SU-DHL-6 (cell line): ENCODE measurements around the gene TIMELESS.

Source experiments
- H2AFZ ChIP-seq: fragments of 200-600 bp; sonication (generic); 2 replicates; pipeline ENCODE4 v1.6.1; 2014; ENCODE audit warnings: low read depth, mild to moderate bottlenecking, moderate library complexity, mixed read lengths, antibody characterized with exemption, low read length; ENCODE audit not compliant: severe bottlenecking
- H3F3A ChIP-seq: fragments of 200-600 bp; shearing (Covaris generic); 2 replicates; pipeline ENCODE4 v1.6.0; 2016; ENCODE audit warnings: antibody characterized with exemption, mild to moderate bottlenecking; ENCODE audit not compliant: insufficient read depth
- H3K27ac ChIP-seq: fragments of 200-600 bp; sonication (generic); 2 replicates; pipeline ENCODE4 v1.5.1; 2016; ENCODE audit warnings: low read depth, mild to moderate bottlenecking, low read length, moderate library complexity, mixed read lengths
- H3K27me3 ChIP-seq: fragments of 200-600 bp; sonication (generic), shearing (Covaris generic); 2 replicates; pipeline ENCODE4 v1.6.0; 2014; ENCODE audit warnings: mild to moderate bottlenecking, low read length
- H3K36me3 ChIP-seq: fragments of 200-600 bp; sonication (generic); 2 replicates; pipeline ENCODE4 v1.6.1; 2014; ENCODE audit warnings: mild to moderate bottlenecking, low read length, mixed read lengths
- H3K4me2 ChIP-seq: fragments of 300-600, 200-600 bp; shearing (Covaris generic), sonication (generic); 2 replicates; pipeline ENCODE4 v1.6.0; 2014; ENCODE audit warnings: low read length, low read depth, mild to moderate bottlenecking; ENCODE audit not compliant: poor library complexity, severe bottlenecking
- H3K4me3 ChIP-seq: fragments of 200-600 bp; sonication (generic); 2 replicates; pipeline ENCODE4 v1.5.1; 2014; ENCODE audit warnings: antibody characterized with exemption, low read length, mild to moderate bottlenecking, mixed read lengths; ENCODE audit not compliant: insufficient read depth, poor library complexity, severe bottlenecking
- H3K79me2 ChIP-seq: fragments of 200-600 bp; sonication (generic); 2 replicates; pipeline ENCODE4 v1.6.1; 2014; ENCODE audit warnings: mild to moderate bottlenecking, low read length, moderate library complexity; ENCODE audit not compliant: insufficient read depth
- H3K9ac ChIP-seq: fragments of 200-600 bp; sonication (generic); 2 replicates; pipeline ENCODE4 v1.7.0; 2014; ENCODE audit warnings: mild to moderate bottlenecking, low read length
- H3K9me2 ChIP-seq: fragments of 200-600 bp; sonication (generic); replicated peaks from 2 replicates; pipeline ENCODE4 v1.6.1; 2014; ENCODE audit warnings: low read length; ENCODE audit not compliant: insufficient read depth
- H3K9me3 ChIP-seq: fragments of 200-600 bp; sonication (generic); 2 replicates; pipeline ENCODE4 v1.6.1; 2014; ENCODE audit warnings: low read length, mixed read lengths; ENCODE audit not compliant: insufficient read depth
- H4K20me1 ChIP-seq: fragments of 200-600 bp; sonication (generic); 2 replicates; pipeline ENCODE4 v1.6.1; 2014; ENCODE audit warnings: low read depth, mild to moderate bottlenecking, antibody characterized with exemption, low read length, moderate library complexity, mixed read lengths
- CTCF ChIP-seq: fragments of 200-600 bp; sonication (generic); IDR thresholded peaks from one replicate; pipeline ENCODE4 v1.5.1; 2017; ENCODE audit warnings: antibody characterized with exemption, mild to moderate bottlenecking, low read length, moderate library complexity; ENCODE audit not compliant: insufficient read depth, poor library complexity, severe bottlenecking
- EZH2phosphoT487 ChIP-seq: fragments of 200-600 bp; sonication (generic), shearing (Covaris generic); conservative IDR thresholded peaks from 2 replicates; pipeline ENCODE4 v1.6.1; 2018; ENCODE audit warnings: mild to moderate bottlenecking, antibody characterized with exemption, low read length, moderate library complexity, mixed read lengths

Gene TIMELESS

GRCh38 chr12:56486694-56487093 is 37.5 kb upstream of the TIMELESS start:
- Histone ChIP-seq H3K27me3 (no peaks in the 10 kb centered on the region), H3K4me2 (no peak overlapping the region), H3K36me3 (no peaks in the 10 kb centered on the region), H3K9ac (no peak overlapping the region), H3K4me3 (no peak overlapping the region), H3K9me2 (no peaks in the 10 kb centered on the region), H2AFZ (no peak overlapping the region), H3K79me2 (no peaks in the 10 kb centered on the region), H4K20me1 (no peaks in the 10 kb centered on the region), H3F3A (no peaks in the 10 kb centered on the region), H3K27ac (no peak overlapping the region), H3K9me3 (no peaks in the 10 kb centered on the region)
- TF ChIP-seq EZH2phosphoT487 (no peak), CTCF (no peak)

- no peaks in the 10 kb centered on the region for H3K9me2 ChIP-seq
- no peaks in the 10 kb centered on the region for H3K27me3 ChIP-seq
- no peak overlapping the region for H3K27ac ChIP-seq
- no peak overlapping the region for H2AFZ ChIP-seq
- TF ChIP-seq EZH2phosphoT487 (no peak), CTCF (no peak)
- H4K20me1 ChIP-seq, result no peaks in the 10 kb centered on the region
- no peaks in the 10 kb centered on the region for H3K9me3 ChIP-seq
- H3K36me3 ChIP-seq, result no peaks in the 10 kb centered on the region
- H3K4me2 ChIP-seq, result no peak overlapping the region
- no peaks in the 10 kb centered on the region for H3F3A ChIP-seq
- H3K9ac ChIP-seq, result no peak overlapping the region
- H3K79me2 ChIP-seq, result no peaks in the 10 kb centered on the region
- no peak overlapping the region for H3K4me3 ChIP-seq
Measured at GRCh38 chr12:56484566-56484965, 35.3 kb upstream of the TIMELESS start.

- no peak overlapping the region for H2AFZ ChIP-seq
- no peaks in the 10 kb centered on the region for H3K79me2 ChIP-seq
- H3K36me3 ChIP-seq, result no peaks in the 10 kb centered on the region
- H3F3A ChIP-seq, result no peaks in the 10 kb centered on the region
- no peak overlapping the region for H3K4me3 ChIP-seq
- H3K4me2 ChIP-seq, result no peak overlapping the region
- no peak for TF ChIP-seq EZH2phosphoT487
- TF ChIP-seq CTCF, result no peak
- no peak overlapping the region for H3K9ac ChIP-seq
- H3K27ac ChIP-seq, result no peak overlapping the region
- no peaks in the 10 kb centered on the region for H3K27me3 ChIP-seq
- no peaks in the 10 kb centered on the region for H4K20me1 ChIP-seq
- H3K9me2 ChIP-seq, result no peaks in the 10 kb centered on the region
- H3K9me3 ChIP-seq, result no peaks in the 10 kb centered on the region
Measured at GRCh38 chr12:56479625-56480024, 30.4 kb upstream of the TIMELESS start.
